Loucy (cell line): ENCODE measurements around the gene GALR2.

ENCODE experiments used
- CTCF ChIP-seq: fragments of 200-600 bp; sonication (generic); conservative IDR thresholded peaks from 2 replicates; pipeline ENCODE4 v1.5.1; 2014; ENCODE audit warnings: mild to moderate bottlenecking, antibody characterized with exemption, low read length
- EZH2phosphoT487 ChIP-seq: fragments of 200-600 bp; IDR thresholded peaks from 2 replicates; pipeline ENCODE4 v1.6.1; 2018; ENCODE audit warnings: antibody characterized with exemption, mild to moderate bottlenecking, moderate library complexity, borderline replicate concordance

DNA sequence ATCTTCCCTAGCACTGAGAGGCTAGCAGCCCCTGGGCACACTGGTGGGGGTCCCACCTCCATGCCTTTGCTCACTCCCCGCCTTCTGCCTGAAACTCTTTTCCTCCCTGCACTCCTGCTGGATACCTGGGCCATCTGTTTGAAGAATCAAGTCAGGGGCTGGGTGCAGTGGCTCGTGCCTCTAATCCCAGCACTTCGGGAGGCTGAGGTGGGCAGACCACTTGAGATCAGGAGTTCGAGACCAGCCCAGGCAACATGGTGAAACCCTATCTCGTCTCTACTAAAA is 50.8 kb downstream of the GALR2 start:
- TF ChIP-seq CTCF (no peak), EZH2phosphoT487 (no peak)
